Hematopoietic multipotent progenitor cell treated with erythropoietin and hydrocortisone succinate and interleukin-3 and kit ligand, for 15 days (in vitro differentiated cells): ENCODE results near the gene COL6A2.
"Not testable (repeated sequence)": the region's sequence is repeated elsewhere in the genome, so short reads cannot be mapped to it uniquely, and the experiment has no call there.

Experiments used
- DNase-seq: peaks from one replicate; pipeline ENCODE4 v3.0.0-alpha.2; 2015; ENCODE audit warnings: low spot score

COL6A2 gene

GRCh38 chr21:46156678-46157077 is 58.8 kb downstream of the COL6A2 start:
- no peak for DNase-seq

DNA sequence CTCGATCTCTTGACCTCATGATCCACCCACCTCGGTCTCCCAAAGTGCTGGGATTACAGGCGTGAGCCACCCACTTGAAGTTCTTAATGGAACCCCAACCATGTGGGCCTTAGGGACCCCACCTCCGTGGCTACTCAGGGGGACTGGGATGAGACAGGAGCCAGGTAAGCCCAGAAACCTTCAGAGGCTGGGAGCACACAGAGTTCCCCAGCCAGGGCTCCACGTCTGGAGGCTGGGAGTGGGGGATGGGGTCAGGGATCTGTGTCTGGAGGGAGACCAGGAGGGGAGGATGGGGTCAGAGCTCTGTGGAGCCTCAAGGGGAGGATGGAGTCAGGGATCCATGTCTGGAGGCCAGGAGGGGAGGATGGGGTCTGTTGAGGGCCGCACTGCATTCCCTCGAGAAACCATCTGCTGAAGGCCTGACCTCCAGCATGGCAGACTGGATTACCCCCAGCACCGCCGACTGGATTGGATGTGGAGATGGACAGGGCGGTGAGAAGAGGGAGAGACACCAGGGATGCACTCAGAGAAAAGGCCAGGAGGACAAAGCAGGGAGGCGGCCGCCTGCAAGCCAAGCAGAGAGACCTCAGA is 59.6 kb downstream of the COL6A2 start:
- DNase-seq = no peak

DNA sequence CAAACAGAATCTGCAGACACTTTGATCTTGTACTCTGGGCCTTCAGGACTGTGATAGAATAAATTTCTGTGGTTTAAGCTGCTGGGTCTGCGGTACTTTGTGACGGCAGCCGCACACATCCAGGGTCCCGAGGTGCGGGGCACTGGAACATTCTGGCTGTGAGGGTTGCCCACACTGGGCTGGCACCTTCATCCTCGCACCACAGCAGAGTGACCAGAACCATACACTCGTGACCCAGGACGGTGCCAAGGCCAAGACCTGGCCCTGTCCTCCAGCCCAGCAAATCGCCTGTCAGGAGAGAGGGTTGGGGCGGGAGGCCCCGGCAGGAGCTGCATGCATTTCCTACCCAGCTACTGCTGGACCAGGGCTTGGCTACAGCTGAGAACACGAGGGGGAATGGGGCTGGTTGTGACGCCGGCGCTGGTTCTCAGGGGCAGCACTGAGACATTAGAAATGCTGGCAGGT is 60.1 kb downstream of the COL6A2 start:
- DNase-seq = no peak

- DNase-seq = no peak
Measured at GRCh38 chr21:46158666-46159300, 60.9 kb downstream of the COL6A2 start.

DNA sequence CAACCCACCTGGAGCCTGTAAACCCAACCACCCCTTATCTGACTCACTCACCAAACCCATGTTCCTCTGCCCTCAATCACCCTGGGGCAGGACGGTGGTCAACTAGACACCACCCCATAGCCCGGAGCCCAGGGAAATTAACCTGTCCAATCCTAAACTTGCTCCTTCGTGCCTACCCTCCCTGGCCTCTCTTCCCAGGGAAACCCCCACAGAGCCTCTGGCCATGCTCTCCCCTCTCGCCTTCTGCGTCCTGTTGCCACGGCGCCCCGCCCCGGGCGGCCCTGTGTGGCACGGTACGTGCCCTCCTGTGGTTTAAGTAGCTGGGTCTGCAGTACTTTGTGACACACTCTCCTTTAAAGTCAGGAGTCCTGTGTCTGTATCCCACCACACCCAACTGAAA is 61.5 kb downstream of the COL6A2 start:
- DNase-seq = no peak

GRCh38 chr21:46159841-46160656 is 62.1 kb downstream of the COL6A2 start:
- no peak for DNase-seq

- DNase-seq = no peak
Measured at GRCh38 chr21:46160657-46160906, 62.7 kb downstream of the COL6A2 start.

DNA sequence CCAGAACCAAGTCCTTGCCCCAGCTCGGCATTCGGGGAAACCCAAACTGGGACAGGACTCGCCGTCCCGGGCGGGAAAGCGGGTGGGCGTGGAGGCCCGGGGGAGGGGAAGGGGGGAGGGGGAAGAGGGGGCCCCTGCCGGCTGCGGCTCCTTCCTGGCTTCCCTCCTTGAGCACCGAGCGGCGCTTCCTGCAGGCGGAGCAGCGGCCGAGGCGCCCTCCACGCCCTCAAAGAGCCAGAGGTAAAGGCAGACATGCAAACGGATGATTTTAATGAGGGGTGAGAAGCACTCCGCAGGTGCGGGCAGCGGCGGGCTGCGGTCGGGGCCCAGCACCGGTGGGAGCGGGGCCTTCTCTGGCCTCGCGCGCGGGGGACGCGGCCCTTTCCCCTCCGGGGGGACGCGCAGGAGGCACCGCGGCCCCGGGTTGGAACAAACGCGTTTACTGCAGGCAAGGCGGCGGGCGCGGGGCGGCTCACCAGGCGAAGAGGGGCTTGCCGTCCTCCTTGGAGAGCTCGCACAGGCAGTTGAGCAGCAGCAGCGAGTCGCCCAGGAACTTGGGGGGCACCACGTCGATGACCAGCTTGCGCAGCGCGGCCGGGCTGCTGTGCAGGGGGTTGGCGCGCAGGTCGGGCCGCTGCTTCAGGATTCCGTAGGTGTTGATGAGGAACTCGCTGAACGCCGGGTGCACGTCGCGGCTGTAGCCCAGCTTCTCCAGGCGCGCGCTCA is 63.2 kb downstream of the COL6A2 start:
- DNase-seq = no peak

DNA sequence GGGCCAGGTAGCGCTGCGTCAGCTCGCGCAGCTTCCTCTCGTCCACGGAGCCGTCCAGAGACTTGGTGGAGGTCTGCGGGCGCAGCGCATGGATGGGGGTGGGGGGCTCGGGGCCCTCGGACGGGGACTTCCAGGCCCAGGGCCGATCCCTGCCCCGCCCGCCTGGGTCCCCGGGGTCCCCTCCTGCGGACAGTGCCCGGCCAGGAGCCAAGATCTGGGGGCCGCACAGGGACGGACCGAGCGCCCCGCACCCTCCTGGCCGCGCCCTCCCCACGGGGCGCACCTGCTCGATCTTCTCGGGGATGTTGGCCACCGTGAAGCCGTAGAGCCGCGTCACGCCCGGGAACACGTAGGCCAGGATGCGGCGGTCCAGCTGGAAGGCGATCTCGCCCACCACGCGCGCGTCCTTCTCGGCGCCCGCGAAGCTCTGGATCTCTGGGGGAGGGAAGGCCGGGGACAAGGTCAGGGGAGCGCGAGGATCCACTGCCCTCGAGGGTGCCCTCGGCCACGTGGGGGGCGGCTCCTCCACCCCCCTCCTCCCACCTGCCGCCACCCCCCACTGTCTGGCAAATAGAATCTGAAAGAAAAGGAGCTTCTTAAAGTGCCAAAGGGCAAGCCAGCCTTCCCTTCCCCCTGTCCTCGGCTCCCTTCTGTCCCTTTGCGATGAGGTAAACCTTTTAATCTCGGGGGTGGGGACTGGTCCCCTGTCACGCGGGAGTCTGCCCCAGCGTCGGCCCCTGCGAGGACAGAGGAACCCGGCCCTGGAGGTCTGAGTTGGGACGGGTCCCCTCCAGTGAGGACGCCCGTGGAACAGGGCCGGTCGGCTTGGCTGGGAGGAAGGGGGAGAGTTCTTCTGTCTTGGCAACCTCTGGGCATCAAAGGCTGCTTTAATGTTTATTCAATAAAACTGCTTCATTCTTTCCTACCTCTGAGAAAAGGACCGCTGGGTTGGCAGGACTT is 64.0 kb downstream of the COL6A2 start:
- no peak for DNase-seq

DNA sequence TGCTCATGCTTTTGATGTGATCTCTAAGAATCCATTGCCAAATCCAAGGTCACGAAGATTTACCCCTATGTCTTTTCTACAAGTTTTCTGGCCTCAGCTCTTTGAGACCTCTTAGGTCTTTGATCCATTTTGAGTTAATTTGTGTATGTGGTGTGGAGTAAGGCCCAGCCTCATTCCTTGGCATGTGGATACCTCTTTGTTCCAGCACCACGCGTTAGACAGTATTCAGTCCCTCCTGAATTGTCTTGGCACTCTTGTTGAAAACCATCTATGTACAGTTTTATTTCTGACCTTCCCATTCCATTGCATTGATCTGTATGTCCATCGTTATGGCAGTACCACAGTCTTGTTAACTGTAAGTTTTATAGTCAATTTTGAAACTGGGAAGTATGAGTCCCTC is 65.5 kb downstream of the COL6A2 start:
- no peak for DNase-seq

DNA sequence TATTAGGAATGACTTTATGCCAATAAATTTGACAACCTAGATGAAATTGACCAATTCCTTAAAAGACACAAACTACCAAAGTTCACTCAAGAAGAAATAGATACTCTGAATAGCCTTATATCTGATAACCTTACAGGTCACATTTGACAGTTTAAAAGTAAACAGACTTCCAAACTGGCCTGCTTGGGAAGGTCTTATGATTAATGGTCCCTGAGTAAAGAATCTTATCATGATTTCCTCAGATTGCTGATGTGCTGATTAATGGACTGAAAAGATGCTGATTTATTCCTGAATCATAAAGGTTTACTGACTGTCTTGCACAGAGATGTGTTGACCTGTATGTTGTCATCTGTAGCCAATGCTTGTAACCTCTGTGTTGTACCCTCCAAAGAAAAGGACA is 67.2 kb downstream of the COL6A2 start:
- no peak for DNase-seq

GRCh38 chr21:46168238-46168637 is 70.3 kb downstream of the COL6A2 start:
- DNase-seq = no peak

DNA sequence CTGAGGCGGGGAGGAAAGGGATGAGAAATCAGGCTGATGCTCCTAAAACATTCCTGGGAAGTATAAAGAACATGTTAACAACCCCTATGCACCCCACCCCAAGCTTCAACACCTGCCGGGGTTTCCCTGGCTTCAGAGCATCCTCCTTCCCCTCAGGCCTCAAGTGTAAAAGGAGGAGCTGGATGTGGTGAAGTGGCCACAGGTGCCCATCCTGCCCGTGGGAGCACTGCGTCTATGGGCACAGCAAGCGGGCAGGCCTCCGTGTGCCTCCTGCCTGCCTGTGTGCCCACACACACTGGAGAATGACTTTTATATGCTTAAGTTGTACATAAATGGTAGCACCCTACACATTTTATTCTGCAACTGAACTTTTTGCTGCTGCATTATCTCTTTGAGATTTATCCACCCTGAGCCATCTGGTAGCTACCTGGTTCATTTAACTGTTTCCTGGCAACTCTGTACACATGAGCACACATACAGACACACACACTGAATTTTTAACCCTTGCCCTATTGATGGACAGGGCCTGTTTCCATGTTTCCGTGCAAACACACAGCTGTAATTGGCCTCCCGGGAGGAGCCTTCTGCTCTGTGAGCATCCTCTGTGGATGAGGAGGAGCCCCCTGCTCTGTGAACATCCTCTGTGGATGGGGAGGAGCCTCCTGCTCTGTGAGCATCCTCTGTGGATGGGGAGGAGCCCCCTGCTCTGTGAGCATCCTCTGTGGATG is 70.9 kb downstream of the COL6A2 start:
- DNase-seq = no peak

- DNase-seq = not testable (repeated sequence)
Measured at GRCh38 chr21:46170436-46171193, 72.7 kb downstream of the COL6A2 start.

- DNase-seq = no peak
Measured at GRCh38 chr21:46171585-46171984, 73.7 kb downstream of the COL6A2 start.

DNA sequence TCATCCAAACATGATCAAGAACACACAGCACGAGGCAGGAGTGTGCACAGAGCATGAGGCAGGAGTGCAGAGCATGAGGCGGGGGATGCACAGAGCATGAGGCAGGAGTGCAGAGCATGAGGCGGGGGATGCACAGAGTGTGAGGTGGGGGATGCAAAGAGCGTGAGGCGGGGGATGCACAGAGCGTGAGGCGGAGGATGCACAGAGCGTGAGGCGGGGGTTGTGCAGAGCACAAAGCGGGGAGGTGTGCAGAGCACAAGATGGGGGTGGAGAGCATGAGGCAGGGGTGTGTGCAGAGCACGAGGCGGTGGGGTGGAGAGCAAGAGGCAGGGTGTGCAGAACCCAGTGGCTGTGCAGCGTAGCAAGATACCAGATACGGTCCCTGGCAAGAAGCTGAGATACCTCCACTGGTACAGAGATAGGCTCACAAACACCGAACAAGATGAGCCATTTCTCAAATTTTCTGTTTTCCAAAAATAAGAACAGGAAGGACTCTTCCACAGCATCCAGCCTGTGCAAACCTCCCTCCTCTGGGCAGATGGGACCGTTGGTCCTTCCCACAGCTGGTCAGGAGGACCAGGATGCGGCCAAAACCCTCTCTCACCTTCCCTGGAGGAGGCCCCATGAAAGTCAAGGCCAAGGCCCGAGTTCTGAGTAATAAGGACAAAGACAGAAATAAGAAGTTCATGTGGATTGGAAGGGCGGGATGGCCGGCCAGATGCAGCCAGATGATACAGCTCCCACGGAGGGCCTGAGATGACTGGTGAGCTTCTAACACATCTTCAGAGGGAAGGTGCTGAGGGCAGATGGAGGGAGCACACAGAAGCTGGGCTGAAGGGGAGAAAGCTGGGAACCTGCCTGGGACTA is 74.3 kb downstream of the COL6A2 start:
- no peak for DNase-seq

DNA sequence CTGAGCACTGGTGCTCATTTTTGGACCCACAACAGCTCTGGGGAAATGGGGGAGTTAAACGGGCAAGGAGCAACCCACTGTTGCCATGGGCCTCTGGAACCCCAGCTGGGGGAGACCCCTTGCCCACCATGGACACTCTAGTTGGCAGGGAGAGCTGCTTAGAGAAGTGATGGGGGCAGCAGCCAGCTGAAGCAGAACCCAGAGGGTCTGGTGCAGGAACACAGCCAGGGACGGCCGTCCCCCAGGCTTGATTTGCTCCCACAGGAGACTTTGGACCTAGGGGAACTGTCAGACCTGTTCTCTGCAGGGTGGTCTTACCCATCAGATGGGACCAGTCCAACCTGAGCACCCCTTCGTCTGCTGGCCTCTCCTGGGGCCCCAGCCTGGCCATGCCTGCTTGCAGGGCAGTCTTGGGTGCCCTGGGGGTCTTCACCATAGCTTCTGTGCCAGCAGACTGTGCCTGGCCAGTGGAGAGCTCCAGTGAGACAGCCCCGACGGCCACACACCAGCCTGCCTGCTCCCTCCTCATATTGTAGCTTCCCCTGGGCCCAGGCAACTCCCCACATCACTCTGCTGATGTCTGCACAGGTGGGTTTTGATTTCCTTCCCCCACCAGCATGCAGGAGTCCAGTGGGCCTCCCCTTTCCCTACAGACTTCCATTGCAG is 75.1 kb downstream of the COL6A2 start:
- no peak for DNase-seq

DNA sequence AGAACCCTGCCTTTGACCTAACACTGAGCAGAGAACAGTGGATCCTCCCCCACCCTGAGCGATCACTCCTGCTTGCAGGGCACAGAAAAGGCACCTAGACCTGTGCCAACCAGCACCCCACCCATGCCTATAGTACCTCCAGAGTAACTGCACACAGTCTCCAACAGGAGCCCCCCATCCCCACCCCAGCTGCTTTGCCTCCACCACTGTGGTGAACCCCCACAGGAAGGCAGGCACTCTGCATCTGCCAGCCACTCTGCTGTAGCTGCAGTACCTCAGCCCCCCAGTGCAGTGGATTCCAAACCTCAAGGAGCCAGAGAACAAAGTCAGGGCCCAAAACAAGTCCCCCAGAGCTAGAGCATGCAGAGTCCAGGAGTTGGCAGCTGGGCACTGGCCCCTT is 75.7 kb downstream of the COL6A2 start:
- no peak for DNase-seq
